Skeletal muscle cell (primary cell): ENCODE measurements around the gene COA1.
"Not testable (repeated sequence)": the region's sequence is repeated elsewhere in the genome, so short reads cannot be mapped to it uniquely, and the experiment has no call there.

ENCODE experiments used
- DNase-seq: peaks from one replicate; pipeline ENCODE4 v3.0.0-alpha.2; 2010; ENCODE audit warnings: low read depth
- H3K4me3 ChIP-seq: 2 replicates; pipeline ENCODE4 v1.5.1; 2011; ENCODE audit warnings: low read depth, mild to moderate bottlenecking, control low read depth, low read length, moderate library complexity

The COA1 gene

GRCh38 chr7:43729214-43729923, at the start of gene COA1:
Gene COA1 (minus strand): TSS chr7:43729523. CDS start chr7:43648614, 80,909 bp downstream.
- DNase-seq, result peak; percentile 78
- H3K4me3 ChIP-seq, result peak within 1 kb of the TSS; percentile 76

GRCh38 chr7:43778293-43779044, 49.1 kb upstream of the COA1 start:
- DNase-seq, result not testable (repeated sequence)

GRCh38 chr7:43775255-43775654, 45.9 kb upstream of the COA1 start:
- not testable (repeated sequence) for DNase-seq, H3K4me3 ChIP-seq

More at GRCh38 chr7:43778293-43779044, 49.1 kb upstream of the COA1 start:
- H3K4me3 ChIP-seq, result not testable (repeated sequence)

- H3K4me3 ChIP-seq, DNase-seq: not testable (repeated sequence)
Measured at GRCh38 chr7:43773268-43773667, 43.9 kb upstream of the COA1 start.

GRCh38 chr7:43771573-43771972, 42.2 kb upstream of the COA1 start:
- DNase-seq, result no peak
- no peak overlapping the region for H3K4me3 ChIP-seq

GRCh38 chr7:43771128-43771527, 41.8 kb upstream of the COA1 start:
- no peak overlapping the region for H3K4me3 ChIP-seq
- DNase-seq, result no peak

GRCh38 chr7:43769791-43770465, 40.6 kb upstream of the COA1 start:
- no peak overlapping the region for H3K4me3 ChIP-seq
- DNase-seq, result no peak

GRCh38 chr7:43769281-43769680, 40.0 kb upstream of the COA1 start:
- DNase-seq, result no peak
- H3K4me3 ChIP-seq, result no peak overlapping the region

GRCh38 chr7:43768887-43769272, 39.6 kb upstream of the COA1 start:
- no peak overlapping the region for H3K4me3 ChIP-seq
- DNase-seq, result no peak

- DNase-seq, result no peak
- H3K4me3 ChIP-seq, result no peak overlapping the region
Measured at GRCh38 chr7:43768201-43768886, 39.0 kb upstream of the COA1 start.

GRCh38 chr7:43767311-43767710, 38.0 kb upstream of the COA1 start:
- no peak for DNase-seq
- no peak overlapping the region for H3K4me3 ChIP-seq

- DNase-seq, result no peak
- H3K4me3 ChIP-seq, result no peak overlapping the region
Measured at GRCh38 chr7:43766564-43766963, 37.2 kb upstream of the COA1 start.

GRCh38 chr7:43764807-43765491, 35.6 kb upstream of the COA1 start:
- no peak for DNase-seq
- H3K4me3 ChIP-seq, result no peak overlapping the region

GRCh38 chr7:43764039-43764761, 34.9 kb upstream of the COA1 start:
- DNase-seq, result no peak
- no peak overlapping the region for H3K4me3 ChIP-seq

- H3K4me3 ChIP-seq, result no peak overlapping the region
- no peak for DNase-seq
Measured at GRCh38 chr7:43763183-43763582, 33.9 kb upstream of the COA1 start.

GRCh38 chr7:43761938-43762692, 32.8 kb upstream of the COA1 start:
- DNase-seq, result no peak
- H3K4me3 ChIP-seq, result no peak overlapping the region

- no peak for DNase-seq
- H3K4me3 ChIP-seq, result no peak overlapping the region
Measured at GRCh38 chr7:43761382-43761781, 32.1 kb upstream of the COA1 start.

- DNase-seq, result no peak
- H3K4me3 ChIP-seq, result no peak overlapping the region
Measured at GRCh38 chr7:43760861-43761260, 31.5 kb upstream of the COA1 start.
